ENCODE measurements around the gene SESTD1. TPM values are rescaled to one million over a fixed set of nuclear protein-coding genes. Genes with fewer than 3 reads are reported as not detected.

The SESTD1 gene
- total and polyA plus RNA-seq, 2 of the 8 experiments (the other 6 are each of a cell fraction or from before 2014, with no cell fraction given): 5.2 to 49.6 TPM

DNA sequence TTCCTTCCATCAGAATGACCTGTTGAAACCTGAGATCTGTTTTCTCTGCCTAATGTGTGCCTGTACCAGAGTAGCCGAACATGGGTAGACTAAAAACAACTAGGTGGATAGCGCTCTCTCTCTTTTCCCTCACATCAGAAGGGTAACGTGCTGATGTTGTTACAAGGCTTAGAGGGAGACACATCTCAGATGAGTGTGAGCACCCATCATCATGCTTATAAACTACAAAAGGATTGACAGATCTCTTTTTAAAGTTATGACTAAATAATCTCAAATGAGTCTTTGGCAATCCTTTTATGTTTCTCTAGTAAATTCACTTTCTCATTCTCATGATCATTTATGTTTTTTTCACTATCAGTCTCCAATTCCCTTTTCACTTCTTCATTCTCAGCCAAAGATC lies 139.2 kb downstream of the SESTD1 start:
- Histone ChIP-seq H3K27me3 (replicated peaks in 1 of 4; ENCODE audit: control insufficient read depth in 3 of 4, extremely low read depth in 1 of 4, insufficient read depth in 3 of 4, low read length in 3 of 4) (no peaks in the 10 kb centered on the region), H2AK5ac (ENCODE audit: low read depth, low read length) (0 out of 2 replicates have a peak overlapping the region, but pooled peaks have one; percentile 29), H3K9ac (replicated peaks in 1 of 4; ENCODE audit: extremely low read depth in 1 of 4, low read depth in 3 of 4, low read length in 3 of 4) (no peak overlapping the region), H2BK5ac (ENCODE audit: low read depth, low read length) (no peak overlapping the region), H4K5ac (ENCODE audit: insufficient read length, low read depth, low read length) (no peak overlapping the region), H3K4me2 (ENCODE audit: insufficient read depth in 1 of 2, low read depth in 2 of 2, low read length in 2 of 2) (no peak overlapping the region), H2AFZ (ENCODE audit: low read length) (no peak overlapping the region), H3K4me1 (replicated peaks in 1 of 4; ENCODE audit: control insufficient read depth in 3 of 4, insufficient read depth in 4 of 4, low read length in 3 of 4) (no peaks in the 10 kb centered on the region), H2BK120ac (replicated peaks; ENCODE audit: low read depth, low read length) (no peak overlapping the region), H3K4me3 (ENCODE audit: extremely low read depth in 1 of 4, insufficient read depth in 2 of 4, low read depth in 3 of 4, low read length in 4 of 4) (no peak overlapping the region), H2BK12ac (ENCODE audit: low read depth, low read length) (no peak overlapping the region), H3K79me1 (ENCODE audit: low read depth, low read length) (no peaks in the 10 kb centered on the region), H3K79me2 (ENCODE audit: control insufficient read depth in 1 of 2, insufficient read depth in 2 of 2, low read length in 2 of 2) (no peaks in the 10 kb centered on the region), H3K4ac (replicated peaks; ENCODE audit: insufficient read length, low read depth, low read length) (no peak overlapping the region), H4K91ac (replicated peaks; ENCODE audit: insufficient read length, low read length) (no peak overlapping the region), H3K9me3 (ENCODE audit: insufficient read depth in 2 of 2, low read depth in 1 of 2, low read length in 1 of 2) (no peaks in the 10 kb centered on the region), H3K23ac (ENCODE audit: insufficient read length) (no peak overlapping the region), H3K23me2 (ENCODE audit: low read depth, low read length) (no peaks in the 10 kb centered on the region), H4K8ac (ENCODE audit: extremely low read depth, insufficient read depth, low read length) (no peak overlapping the region), H3K27ac (ENCODE audit: low read depth, low read length) (no peak overlapping the region), H4K20me1 (replicated peaks in 1 of 2; ENCODE audit: control insufficient read depth in 1 of 2, insufficient read depth in 2 of 2, low read length in 2 of 2) (no peaks in the 10 kb centered on the region), H3K36me3 (ENCODE audit: control insufficient read depth in 2 of 4, insufficient read depth in 4 of 4, low read length in 3 of 4) (no peaks in the 10 kb centered on the region), H3K56ac (replicated peaks; ENCODE audit: insufficient read length, low read depth, low read length) (no peak overlapping the region), H2BK20ac (ENCODE audit: low read length) (no peak overlapping the region), H3K14ac (ENCODE audit: insufficient read length) (no peak overlapping the region), H2BK15ac (ENCODE audit: low read length) (no peak overlapping the region), H3K18ac (ENCODE audit: extremely low read depth, low read length) (no peak overlapping the region)
- WGBS, 2 experiments (ENCODE audit: extremely low coverage in 1 of 2, insufficient coverage in 1 of 2, insufficient read length in 1 of 2, insufficient replicate concordance in 2 of 2, low coverage in 1 of 2, low lambda C conversion rate in 2 of 2, missing lambda C conversion rate in 1 of 2): 75% methylated on average over 3 of the region's 3 CpGs; no CpG with 5 or more reads in 1 of the 2 experiments
- TF ChIP-seq CEBPB (IDR thresholded peaks at IDR 0.05; ENCODE audit: low read depth, low read length) (no peak), TBP (IDR thresholded peaks at IDR 0.05; ENCODE audit: low read depth, low read length) (no peak), JUN (IDR thresholded peaks at IDR 0.05; ENCODE audit: low read depth, low read length) (no peak), CREB1 (IDR thresholded peaks at IDR 0.05) (no peak), BRCA1 (IDR thresholded peaks at IDR 0.05; ENCODE audit: low read depth, low read length) (no peak), HDAC2 (IDR thresholded peaks at IDR 0.05; ENCODE audit: borderline replicate concordance in 1 of 2, low read depth in 2 of 2, low read length in 2 of 2) (no peak), RNF2 (IDR thresholded peaks at IDR 0.05; ENCODE audit: borderline replicate concordance, low read depth, low read length, missing control alignments, poor library complexity, severe bottlenecking) (no peak), YY1 (IDR thresholded peaks at IDR 0.05; ENCODE audit: low read depth, low read length) (no peak), SRF (IDR thresholded peaks at IDR 0.05; ENCODE audit: low read depth, low read length) (no peak)
- TF ChIP-seq, protein P1, sequence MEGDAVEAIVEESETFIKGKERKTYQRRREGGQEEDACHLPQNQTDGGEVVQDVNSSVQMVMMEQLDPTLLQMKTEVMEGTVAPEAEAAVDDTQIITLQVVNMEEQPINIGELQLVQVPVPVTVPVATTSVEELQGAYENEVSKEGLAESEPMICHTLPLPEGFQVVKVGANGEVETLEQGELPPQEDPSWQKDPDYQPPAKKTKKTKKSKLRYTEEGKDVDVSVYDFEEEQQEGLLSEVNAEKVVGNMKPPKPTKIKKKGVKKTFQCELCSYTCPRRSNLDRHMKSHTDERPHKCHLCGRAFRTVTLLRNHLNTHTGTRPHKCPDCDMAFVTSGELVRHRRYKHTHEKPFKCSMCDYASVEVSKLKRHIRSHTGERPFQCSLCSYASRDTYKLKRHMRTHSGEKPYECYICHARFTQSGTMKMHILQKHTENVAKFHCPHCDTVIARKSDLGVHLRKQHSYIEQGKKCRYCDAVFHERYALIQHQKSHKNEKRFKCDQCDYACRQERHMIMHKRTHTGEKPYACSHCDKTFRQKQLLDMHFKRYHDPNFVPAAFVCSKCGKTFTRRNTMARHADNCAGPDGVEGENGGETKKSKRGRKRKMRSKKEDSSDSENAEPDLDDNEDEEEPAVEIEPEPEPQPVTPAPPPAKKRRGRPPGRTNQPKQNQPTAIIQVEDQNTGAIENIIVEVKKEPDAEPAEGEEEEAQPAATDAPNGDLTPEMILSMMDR (IDR thresholded peaks at IDR 0.05; ENCODE audit: control extremely low read depth in 1 of 3, insufficient read depth in 1 of 3, low read depth in 1 of 3, low read length in 3 of 3): no peak
- TF ChIP-seq, protein P2, sequence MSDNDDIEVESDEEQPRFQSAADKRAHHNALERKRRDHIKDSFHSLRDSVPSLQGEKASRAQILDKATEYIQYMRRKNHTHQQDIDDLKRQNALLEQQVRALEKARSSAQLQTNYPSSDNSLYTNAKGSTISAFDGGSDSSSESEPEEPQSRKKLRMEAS (IDR thresholded peaks at IDR 0.05): no peak
- CTCF ChIA-PET (ENCODE audit: partially characterized antibody): no interaction called here
- POLR2A ChIA-PET (ENCODE audit: partially characterized antibody): no interaction called here
- FAIRE-seq (no peak), DNase-seq (ENCODE audit: low read depth in 1 of 2, low spot score in 2 of 2) (no peak)
